ENCODE measurements around the gene ATP6V1F. TPM values are rescaled to one million over a fixed set of nuclear protein-coding genes. Genes with fewer than 3 reads are reported as not detected.

The ATP6V1F gene
- total RNA-seq, 2 experiments from 2014 or later: 108 to 155 TPM

DNA sequence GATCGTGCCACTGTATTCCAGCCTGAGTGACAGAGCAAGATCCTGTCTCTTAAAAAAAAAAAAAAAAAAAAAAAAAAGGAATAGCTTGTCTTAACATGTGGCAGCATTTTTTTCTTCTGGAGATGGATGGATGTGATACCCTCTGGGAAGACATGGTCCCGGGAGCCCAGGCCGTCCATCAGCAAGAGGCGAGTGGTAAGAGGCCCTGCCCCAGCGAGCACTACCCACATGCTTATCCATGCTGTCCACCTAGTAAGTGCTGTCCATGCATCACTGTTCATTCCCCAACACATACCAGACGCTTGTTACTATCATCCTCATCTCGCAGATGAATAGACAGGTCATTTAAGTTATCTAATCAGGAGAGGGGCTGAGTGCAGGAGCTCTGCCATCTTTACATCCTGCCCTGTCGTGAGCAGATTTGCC is 12.9 kb downstream of the ATP6V1F start:
- H4K20me1 ChIP-seq (ENCODE audit: insufficient read depth, low read length): no peaks in the 10 kb centered on the region
- ChIA-PET POLR2A (interaction anchor here (0.6 to 1.0 kb wide), 2 partner anchors 13 to 143 kb away, joined by 3 to 5 read pairs; partner anchors contain the start of gene ATP6V1F), CTCF (ENCODE audit: unreplicated experiment) (interaction anchor here (1.0 kb wide), 1 partner anchor 13 kb away, joined by 5 read pairs; the partner anchor contains the start of gene ATP6V1F)
- TF ChIP-seq, protein P1, sequence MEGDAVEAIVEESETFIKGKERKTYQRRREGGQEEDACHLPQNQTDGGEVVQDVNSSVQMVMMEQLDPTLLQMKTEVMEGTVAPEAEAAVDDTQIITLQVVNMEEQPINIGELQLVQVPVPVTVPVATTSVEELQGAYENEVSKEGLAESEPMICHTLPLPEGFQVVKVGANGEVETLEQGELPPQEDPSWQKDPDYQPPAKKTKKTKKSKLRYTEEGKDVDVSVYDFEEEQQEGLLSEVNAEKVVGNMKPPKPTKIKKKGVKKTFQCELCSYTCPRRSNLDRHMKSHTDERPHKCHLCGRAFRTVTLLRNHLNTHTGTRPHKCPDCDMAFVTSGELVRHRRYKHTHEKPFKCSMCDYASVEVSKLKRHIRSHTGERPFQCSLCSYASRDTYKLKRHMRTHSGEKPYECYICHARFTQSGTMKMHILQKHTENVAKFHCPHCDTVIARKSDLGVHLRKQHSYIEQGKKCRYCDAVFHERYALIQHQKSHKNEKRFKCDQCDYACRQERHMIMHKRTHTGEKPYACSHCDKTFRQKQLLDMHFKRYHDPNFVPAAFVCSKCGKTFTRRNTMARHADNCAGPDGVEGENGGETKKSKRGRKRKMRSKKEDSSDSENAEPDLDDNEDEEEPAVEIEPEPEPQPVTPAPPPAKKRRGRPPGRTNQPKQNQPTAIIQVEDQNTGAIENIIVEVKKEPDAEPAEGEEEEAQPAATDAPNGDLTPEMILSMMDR (conservative IDR thresholded peaks at IDR 0.05; ENCODE audit: low read length): no peak
- no peak for TF ChIP-seq EZH2phosphoT487 (IDR thresholded peaks at IDR 0.05; ENCODE audit: borderline replicate concordance, low read depth, low read length)
- peaks cover 16% of the 10 kb centered on the region for H3K4me1 ChIP-seq (ENCODE audit: insufficient read depth, low read length, poor library complexity, severe bottlenecking)
- H2AFZ ChIP-seq (ENCODE audit: low read length): no peak overlapping the region
- no peaks in the 10 kb centered on the region for H3K9me3 ChIP-seq (ENCODE audit: low read length)
- H3K79me2 ChIP-seq (ENCODE audit: insufficient read depth, low read depth, low read length): no peaks in the 10 kb centered on the region
- no peaks in the 10 kb centered on the region for H3K36me3 ChIP-seq (ENCODE audit: insufficient read depth, low read length)
- no peak overlapping the region for H3K4me2 ChIP-seq (ENCODE audit: low read length)
- DNase-seq (ENCODE audit: low spot score): no peak
- BruUV-seq (replicated peaks): no TSS peak
- H3K4me3 ChIP-seq (ENCODE audit: low read depth, low read length, poor library complexity, severe bottlenecking): no peak overlapping the region
- intact Hi-C loops (cut with micrococcal nuclease; ENCODE audit: unreplicated experiment): no loop called here
- no peak overlapping the region for H3K27ac ChIP-seq (ENCODE audit: low read depth, low read length, poor library complexity, severe bottlenecking)
- no peaks in the 10 kb centered on the region for H3K9me2 ChIP-seq (ENCODE audit: insufficient read depth, low read length)

- Histone ChIP-seq H3K4me2 (ENCODE audit: low read length) (no peak overlapping the region), H2AFZ (ENCODE audit: low read length) (no peak overlapping the region), H3K4me3 (ENCODE audit: low read depth, low read length, poor library complexity, severe bottlenecking) (no peak overlapping the region), H3K27ac (ENCODE audit: low read depth, low read length, poor library complexity, severe bottlenecking) (no peak overlapping the region), H4K20me1 (ENCODE audit: insufficient read depth, low read length) (no peaks in the 10 kb centered on the region), H3K4me1 (ENCODE audit: insufficient read depth, low read length, poor library complexity, severe bottlenecking) (peaks cover 10% of the 10 kb centered on the region), H3K36me3 (ENCODE audit: insufficient read depth, low read length) (no peaks in the 10 kb centered on the region), H3K79me2 (ENCODE audit: insufficient read depth, low read depth, low read length) (no peaks in the 10 kb centered on the region), H3K9me2 (ENCODE audit: insufficient read depth, low read length) (no peaks in the 10 kb centered on the region), H3K9me3 (ENCODE audit: low read length) (no peaks in the 10 kb centered on the region)
- no peak for DNase-seq (ENCODE audit: low spot score)
- no peak for TF ChIP-seq EZH2phosphoT487 (IDR thresholded peaks at IDR 0.05; ENCODE audit: borderline replicate concordance, low read depth, low read length)
- no TSS peak for BruUV-seq (replicated peaks)
- intact Hi-C loops (cut with micrococcal nuclease; ENCODE audit: unreplicated experiment): no loop called here
- ChIA-PET CTCF (ENCODE audit: unreplicated experiment) (no interaction called here), POLR2A (interaction anchor here (1.0 kb wide), 1 partner anchor 14 kb away, joined by 3 read pairs; the partner anchor contains the start of gene ATP6V1F)
These were observed 13.5 kb downstream of the ATP6V1F start for GRCh38 chr7:128876127-128876526.

DNA sequence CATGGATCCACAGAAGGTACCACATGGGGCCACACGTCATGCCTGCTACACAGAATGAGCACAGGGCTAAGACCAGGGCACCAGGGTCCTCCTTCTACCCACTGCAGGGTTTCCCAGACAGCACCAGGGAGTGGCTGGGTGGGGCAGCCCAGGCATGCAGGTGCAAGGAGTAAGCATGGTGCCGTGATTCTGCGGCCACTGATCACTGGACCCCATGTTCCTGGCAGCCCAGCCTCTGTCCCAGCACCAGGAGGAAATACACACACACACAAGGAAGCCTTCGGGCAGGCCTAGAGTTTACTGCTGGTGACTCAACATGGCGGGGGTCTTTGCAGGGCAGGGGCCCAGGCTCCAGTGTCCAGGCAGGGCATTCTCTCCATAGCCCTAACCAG is 13.9 kb downstream of the ATP6V1F start:
- no peak for DNase-seq (ENCODE audit: low spot score)
- Histone ChIP-seq H3K4me2 (ENCODE audit: low read length) (no peak overlapping the region), H3K4me3 (ENCODE audit: low read depth, low read length, poor library complexity, severe bottlenecking) (no peak overlapping the region), H3K79me2 (ENCODE audit: insufficient read depth, low read depth, low read length) (no peaks in the 10 kb centered on the region), H2AFZ (ENCODE audit: low read length) (no peak overlapping the region), H3K36me3 (ENCODE audit: insufficient read depth, low read length) (no peaks in the 10 kb centered on the region), H3K4me1 (ENCODE audit: insufficient read depth, low read length, poor library complexity, severe bottlenecking) (peaks cover 6% of the 10 kb centered on the region), H3K9me3 (ENCODE audit: low read length) (no peaks in the 10 kb centered on the region), H3K27ac (ENCODE audit: low read depth, low read length, poor library complexity, severe bottlenecking) (no peak overlapping the region), H4K20me1 (ENCODE audit: insufficient read depth, low read length) (no peaks in the 10 kb centered on the region), H3K9me2 (ENCODE audit: insufficient read depth, low read length) (no peaks in the 10 kb centered on the region)
- CTCF ChIA-PET (ENCODE audit: unreplicated experiment): no interaction called here
- intact Hi-C loops (cut with micrococcal nuclease; ENCODE audit: unreplicated experiment): no loop called here
- no peak for TF ChIP-seq EZH2phosphoT487 (IDR thresholded peaks at IDR 0.05; ENCODE audit: borderline replicate concordance, low read depth, low read length)
- TF ChIP-seq, protein P1 (conservative IDR thresholded peaks at IDR 0.05; ENCODE audit: low read length): no peak
- POLR2A ChIA-PET: interaction anchor here (1.0 kb wide), 1 partner anchor 14 kb away, joined by 3 read pairs; the partner anchor contains the start of gene ATP6V1F
- no TSS peak for BruUV-seq (replicated peaks)

Data from OCI-LY7 (cell line).